GM21381 (cell line): ENCODE measurements around the gene ADAMTS4.
A peak's percentile ranks its signal among the peaks of the same experiment; 100 is the strongest.
"Not testable (repeated sequence)": the region's sequence is repeated elsewhere in the genome, so short reads cannot be mapped to it uniquely, and the experiment has no call there.

Experiments used
- ATAC-seq: cut with Tn5 transposase; IDR thresholded peaks from one replicate; pipeline ENCODE4 v1.9.1; 2021; ENCODE audit warnings: mild to moderate bottlenecking, moderate library complexity; ENCODE audit not compliant: unreplicated experiment

Gene ADAMTS4, protein sequence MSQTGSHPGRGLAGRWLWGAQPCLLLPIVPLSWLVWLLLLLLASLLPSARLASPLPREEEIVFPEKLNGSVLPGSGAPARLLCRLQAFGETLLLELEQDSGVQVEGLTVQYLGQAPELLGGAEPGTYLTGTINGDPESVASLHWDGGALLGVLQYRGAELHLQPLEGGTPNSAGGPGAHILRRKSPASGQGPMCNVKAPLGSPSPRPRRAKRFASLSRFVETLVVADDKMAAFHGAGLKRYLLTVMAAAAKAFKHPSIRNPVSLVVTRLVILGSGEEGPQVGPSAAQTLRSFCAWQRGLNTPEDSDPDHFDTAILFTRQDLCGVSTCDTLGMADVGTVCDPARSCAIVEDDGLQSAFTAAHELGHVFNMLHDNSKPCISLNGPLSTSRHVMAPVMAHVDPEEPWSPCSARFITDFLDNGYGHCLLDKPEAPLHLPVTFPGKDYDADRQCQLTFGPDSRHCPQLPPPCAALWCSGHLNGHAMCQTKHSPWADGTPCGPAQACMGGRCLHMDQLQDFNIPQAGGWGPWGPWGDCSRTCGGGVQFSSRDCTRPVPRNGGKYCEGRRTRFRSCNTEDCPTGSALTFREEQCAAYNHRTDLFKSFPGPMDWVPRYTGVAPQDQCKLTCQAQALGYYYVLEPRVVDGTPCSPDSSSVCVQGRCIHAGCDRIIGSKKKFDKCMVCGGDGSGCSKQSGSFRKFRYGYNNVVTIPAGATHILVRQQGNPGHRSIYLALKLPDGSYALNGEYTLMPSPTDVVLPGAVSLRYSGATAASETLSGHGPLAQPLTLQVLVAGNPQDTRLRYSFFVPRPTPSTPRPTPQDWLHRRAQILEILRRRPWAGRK

DNA sequence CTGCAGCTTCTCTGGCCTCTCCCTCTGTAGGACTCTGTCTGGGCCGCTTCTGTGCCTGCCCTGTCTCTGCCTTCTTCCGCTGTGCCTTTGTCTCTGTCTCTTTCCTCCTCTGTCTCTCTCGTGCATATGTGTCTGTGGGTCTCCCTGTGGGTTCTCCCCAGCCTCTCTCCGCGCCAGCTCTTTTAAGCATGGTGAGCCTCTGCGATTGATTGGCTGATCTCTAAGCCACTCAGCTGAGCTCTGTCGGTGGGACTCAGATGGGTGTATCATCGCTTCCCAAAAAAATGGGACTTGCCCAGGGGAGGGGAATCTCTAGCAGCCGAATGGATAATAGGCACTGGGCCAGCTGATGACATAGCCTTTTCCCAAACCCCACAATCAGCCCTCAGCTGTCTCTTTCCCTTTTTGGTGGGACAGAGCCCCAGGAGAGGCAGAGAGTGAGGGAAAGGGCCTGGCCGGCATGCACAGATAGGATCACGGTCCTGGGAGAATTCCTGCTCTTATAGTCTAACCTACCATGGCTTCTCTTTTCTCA lies at the start of gene ADAMTS4:
TSS of gene ADAMTS4 (minus strand) at position 158 of the 535 bp plus-strand sequence. CDS start 427 bp downstream, outside the sequence.
- no peak for ATAC-seq

DNA sequence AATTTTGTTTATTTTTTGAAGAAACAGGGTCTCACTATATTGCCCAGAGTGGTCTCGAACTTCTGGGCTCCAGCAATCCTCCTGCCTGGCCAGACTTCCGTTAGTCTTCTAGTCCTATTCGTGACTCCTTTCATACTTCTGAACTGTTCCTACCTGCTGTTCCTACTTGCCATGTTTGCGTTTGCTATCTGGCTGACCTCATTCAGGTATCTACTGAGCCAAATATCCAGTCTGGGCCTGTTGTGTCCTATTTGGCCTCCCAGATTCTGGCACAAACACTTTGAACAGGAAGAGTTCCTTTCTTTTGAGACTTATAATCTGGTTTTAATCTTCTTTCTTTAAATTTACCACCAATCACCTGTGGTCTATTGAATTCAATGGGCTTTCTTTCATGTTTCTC lies 46.0 kb upstream of the ADAMTS4 start:
- no peak for ATAC-seq

DNA sequence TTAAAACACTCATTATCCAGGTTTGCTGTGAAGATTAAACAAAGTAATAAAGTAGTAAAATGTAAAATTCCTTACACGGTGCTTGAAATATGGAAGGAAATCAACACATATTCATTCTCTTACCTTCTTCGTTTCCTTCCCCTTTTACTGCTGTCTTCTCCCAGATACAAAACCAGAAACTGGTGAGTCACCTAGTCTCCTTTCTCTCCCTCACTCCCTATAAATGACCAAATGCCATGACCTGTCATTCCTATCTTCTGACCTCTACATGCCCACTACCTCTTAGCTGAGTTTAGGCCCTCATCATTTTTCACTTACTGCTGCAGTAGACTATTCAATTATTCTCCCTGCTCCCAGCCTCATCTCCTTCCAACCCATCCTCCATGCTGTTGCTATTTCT lies 43.5 kb upstream of the ADAMTS4 start:
- ATAC-seq, result no peak

DNA sequence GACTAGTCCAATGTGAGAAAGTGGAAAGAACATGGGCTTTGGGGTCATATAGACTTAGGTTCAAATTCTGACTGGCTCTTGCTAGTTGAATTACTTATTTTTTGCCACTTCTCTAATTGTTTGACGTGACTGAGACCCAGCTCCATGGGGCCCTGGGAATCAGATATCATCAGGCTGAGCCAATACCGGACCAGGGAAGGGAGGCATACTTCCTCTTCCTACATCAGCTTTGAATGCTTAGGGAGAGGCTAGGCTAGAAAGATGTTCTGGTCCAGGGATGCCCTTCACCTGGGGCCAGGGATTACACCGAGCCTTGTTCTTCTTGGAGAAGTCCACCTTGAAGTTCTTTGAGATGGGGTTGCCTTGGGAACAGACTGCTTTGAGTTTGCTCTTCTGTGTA lies 42.8 kb upstream of the ADAMTS4 start:
- ATAC-seq, result no peak

DNA sequence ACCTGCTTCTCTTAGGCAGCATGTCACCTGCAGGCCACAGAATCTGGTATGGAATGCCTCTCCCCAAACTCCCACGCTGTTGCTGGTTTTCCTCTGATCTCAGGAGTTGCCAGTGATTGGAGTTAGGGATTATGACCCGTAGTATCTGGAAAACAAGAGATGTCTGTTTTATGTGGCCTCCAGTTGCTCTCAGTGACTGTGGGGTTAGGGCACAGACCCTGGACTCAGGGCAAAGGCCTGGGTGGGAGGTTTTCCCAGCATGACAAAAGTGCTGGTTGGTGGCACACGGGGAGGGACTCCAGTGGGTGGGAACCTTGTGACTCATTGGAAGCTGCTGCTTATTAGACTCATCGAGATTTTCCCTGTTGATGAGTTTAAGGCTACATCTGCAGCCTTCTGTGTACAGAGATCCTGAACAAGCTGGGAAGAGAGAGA lies 39.2 kb upstream of the ADAMTS4 start, which contains the start of gene NR1I3:
TSS of gene NR1I3 (minus strand) at position 165 of the 435 bp plus-strand sequence. CDS start 1,638 bp downstream, outside the sequence.
- ATAC-seq, result no peak

DNA sequence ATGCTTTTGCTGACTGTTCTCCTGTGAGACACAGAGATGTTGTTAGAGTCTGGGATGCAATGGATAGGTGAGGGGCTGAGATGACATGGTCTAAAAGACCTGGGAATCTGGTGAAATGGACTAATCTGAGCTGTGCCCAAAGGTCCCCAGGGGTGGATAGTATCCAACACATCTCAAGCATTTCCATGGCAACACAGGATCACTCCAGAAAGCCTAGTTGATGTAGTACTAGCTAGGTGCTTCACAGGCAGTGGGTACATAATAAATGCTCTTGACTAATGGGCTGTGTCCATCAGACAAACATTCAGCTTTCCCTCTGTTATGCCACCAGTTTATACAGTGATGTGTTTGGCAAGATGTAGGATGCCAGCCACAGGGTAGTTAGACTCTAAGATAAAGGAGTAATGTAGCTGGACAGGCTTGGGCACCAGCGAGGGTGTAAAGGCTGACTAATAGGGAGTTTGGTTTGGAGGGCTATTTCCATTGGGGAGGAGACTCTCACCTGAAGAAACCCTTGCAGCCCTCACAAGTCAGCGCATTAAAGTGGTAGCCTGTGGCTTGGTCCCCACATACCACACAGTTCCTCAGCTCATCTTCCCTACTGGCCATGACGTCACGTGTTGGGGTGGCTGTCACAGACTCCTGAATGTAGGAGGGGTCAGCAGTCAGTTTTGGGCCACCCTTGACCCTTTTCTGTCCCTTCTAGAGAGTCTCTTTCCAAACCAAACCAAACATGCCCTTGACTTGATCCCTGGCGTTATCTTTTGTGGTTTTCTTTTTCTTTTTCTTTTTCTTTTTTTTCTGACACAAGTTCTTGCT lies 37.3 kb upstream of the ADAMTS4 start:
- no peak for ATAC-seq

DNA sequence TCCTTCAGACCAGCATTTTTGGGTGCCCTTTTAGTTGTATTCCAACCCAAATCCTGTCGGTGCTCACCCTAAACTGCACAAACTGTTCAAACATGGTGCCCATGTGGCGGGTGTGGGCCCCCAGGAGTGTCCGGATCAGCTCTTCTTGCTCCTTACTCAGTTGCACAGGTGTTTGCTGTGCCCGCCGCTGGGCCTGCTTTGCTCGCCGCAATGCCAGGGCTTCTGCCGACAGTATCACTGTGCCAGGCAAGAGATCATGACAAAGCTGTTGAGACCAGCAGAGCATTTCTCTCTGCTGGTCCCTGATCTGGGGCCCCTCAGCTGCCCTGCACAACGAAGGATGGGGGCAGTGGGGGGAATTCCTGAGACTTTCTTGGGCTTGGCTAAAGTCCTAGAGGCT lies 34.2 kb upstream of the ADAMTS4 start:
- no peak for ATAC-seq

DNA sequence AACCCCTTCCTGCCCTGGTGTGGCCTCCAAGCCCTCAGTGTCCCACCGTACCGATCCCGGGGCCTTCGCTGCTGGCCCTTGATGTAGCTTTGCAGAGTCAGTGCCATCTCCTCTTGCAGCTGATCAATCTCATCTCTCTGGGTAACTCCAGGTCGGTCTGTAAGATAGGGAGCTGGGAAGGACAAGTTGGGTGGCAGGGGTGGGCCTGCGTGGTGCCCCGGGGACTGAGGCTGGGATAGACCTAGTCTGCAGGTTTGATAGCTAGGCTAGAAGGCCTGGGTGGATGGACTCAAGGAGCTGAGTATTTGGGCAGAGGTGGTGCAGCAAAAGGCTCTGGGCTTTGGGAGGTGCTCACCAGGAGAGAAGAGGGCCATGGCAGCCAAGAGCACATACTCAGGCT lies 31.9 kb upstream of the ADAMTS4 start:
- no peak for ATAC-seq

DNA sequence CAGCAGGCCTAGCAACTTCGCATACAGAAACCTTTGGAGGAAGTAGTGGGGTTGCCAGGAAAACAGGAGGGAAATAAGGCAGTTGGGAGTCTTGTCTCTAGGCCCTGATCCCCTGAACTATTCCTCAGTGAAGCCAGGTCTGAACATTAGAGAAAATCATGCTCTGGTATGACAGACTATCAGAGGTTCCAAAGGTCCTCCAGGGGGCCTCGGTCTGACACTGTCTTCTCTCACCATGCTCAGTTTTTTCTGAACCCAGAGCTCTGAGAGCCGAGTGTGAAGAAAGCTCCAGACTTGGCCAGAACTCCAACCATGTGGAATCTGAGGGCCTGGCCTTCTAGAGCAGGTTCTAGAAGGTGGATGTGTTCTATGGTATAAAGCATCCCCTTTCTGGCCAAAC lies 31.0 kb upstream of the ADAMTS4 start:
- no peak for ATAC-seq

DNA sequence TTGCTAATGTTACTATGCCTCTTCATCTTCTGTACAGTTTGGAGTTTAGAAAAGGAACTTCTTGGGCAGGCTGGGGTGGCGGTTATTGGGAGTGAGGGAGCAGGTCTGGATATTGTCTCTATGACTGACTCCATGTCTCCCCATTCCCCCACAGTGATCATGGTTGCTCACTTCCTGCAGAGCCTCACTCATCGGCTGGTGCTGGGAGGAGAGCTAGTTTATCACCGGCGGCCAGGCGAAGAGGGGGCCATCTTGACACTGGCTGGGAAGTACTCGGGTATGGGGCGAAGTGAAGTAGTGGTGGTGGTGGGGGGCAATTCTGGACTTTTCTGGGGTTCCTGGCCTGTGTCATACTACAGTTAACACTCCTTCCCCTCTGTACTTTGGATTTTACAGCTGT lies 29.2 kb upstream of the ADAMTS4 start:
- ATAC-seq, result no peak

DNA sequence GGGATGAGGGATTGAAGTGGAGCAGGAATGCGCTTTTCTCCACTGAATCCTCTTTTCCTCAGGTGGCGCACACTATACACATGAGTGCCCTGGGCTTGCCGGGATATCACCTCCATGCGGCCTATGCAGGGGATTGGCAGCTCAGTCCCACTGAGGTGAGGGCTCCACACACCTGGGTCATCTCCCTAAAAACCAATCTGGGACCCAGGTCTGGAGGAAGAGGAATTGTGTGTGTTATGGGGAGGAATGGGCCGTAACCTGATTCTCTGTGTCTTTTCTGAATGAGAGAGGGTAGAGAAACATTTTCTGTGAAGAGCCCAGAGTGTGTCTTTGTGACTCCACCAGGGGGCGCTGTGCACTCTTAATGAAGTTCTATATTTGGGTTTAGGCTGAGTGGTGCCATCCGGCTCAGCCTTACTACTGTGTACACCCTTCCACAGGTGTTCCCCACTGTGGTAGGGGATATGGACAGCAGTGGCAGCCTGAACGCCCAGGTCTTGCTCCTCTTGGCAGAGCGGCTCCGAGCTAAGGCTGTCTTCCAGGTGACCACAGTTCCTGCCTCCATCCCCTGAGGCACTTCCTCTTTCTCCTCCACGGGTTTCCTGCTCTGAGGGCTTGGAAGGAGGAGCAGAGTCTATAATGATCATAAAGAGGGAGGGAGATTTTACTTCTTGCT lies 28.5 kb upstream of the ADAMTS4 start:
- no peak for ATAC-seq

DNA sequence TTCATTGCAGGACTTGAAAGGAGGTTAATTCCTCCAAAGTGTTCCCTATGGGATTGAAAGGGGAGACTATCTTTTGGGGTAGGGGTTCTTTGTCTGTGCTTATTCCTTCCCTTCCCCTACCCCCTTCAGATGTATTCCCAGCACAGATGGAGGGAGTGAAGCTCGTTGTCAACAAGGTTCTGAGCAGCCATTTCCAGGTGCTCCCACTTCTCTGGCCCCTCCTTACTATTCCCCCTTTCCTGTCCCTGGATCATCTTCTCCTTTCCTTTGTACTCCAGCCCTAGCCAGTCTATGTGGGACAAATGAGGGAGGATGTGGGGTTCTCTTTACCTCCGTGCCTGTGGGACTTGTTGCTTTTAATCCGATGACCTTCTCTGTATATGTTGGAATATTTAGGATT lies 27.9 kb upstream of the ADAMTS4 start:
- no peak for ATAC-seq

DNA sequence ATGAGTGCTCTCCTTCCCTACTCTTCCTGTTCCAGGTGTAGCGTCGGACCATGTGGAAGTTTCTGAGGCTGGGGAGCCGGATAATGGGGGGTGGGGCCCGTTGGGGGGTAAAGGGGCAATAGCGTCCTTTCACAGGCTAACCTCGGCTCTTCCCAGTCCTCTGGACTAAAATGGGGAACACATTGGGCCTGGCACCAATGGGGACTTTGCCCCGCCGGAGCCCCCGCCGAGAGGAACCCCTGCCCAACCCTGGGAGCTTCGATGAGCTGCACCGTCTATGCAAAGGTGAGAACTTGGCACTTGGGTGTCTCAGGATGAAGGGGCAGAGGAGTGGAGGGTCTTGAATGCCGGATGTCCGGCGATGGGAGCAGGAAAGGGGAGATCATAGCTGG lies 27.5 kb upstream of the ADAMTS4 start:
- ATAC-seq, result no peak

DNA sequence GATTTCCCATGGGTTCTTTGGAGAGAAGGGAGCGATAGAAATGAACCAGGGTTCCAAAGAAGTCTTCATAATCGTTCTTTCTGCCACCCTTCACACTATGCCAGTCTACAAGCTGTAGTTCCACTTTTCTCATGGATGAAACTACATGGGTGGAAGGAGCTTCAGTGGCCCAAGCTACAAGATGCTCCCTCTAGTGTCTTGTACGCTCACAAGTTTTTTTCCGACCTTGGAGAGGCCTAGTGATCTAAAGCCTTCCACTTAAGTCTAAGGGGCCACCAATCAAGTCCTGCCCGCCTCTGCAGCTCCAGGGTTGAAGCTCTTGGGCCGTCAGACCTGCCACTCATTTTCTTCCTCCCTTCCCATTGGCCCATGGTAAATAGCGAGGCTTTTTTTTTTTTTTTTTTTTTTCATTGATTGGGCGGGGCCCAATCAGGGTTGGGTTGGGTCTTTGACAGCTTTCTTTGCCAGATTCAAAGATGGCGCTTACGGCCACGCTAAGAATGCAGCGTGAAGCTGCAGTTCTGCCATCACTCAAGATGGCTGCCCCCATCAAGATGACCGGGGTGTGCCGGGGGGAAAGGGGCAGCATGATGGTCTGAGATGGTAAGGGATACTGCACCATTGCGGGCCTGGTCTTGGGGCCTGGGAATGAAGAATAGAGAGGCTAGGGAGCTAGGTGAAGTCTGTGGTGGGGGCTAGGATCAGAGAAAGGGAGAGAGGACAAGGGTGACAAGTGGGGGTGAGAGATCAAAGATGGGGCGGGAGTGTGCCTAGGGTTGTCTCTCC lies 26.9 kb upstream of the ADAMTS4 start, which contains the start of gene TOMM40L:
TSS of gene TOMM40L (plus strand) at position 527 of the 786 bp plus-strand sequence. CDS start 430 bp downstream, outside the sequence.
- ATAC-seq, result peak; percentile 93

DNA sequence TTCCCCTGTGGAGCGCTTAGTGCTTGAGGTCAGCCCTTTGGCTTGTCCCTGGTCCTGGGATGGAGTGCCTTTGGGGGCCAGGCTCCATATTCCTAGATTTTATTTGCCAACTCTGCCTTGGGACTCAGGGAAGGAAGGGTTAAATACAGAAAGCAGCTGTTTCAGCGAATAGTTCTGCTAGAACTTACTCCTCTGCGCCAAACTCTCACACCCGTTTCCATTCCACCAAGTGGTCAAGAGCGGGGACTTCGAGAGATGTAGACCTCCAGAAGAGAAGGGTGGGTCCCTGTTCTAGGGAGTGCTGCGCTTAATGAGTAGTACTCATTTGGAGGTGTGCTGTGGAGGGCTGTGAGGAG lies 26.3 kb upstream of the ADAMTS4 start:
- no peak for ATAC-seq

DNA sequence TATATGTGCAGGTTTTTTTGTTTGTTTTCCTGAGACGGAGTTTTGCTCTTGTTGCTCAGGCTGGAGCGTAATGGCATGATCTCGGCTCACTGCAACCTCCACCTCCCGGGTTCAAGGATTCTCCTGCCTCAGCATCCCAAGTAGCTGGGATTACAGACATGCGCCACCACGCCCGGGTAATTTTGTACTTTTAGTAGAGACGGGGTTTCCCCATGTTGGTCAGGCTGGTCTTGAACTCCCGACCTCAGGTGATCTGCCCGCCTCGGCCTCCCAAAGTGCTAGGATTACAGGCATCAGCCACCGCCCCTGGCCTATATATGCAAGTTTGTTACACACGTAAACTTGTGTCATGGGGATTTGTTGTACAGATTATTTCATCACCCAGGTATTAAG lies 25.8 kb upstream of the ADAMTS4 start:
- ATAC-seq, result not testable (repeated sequence)

DNA sequence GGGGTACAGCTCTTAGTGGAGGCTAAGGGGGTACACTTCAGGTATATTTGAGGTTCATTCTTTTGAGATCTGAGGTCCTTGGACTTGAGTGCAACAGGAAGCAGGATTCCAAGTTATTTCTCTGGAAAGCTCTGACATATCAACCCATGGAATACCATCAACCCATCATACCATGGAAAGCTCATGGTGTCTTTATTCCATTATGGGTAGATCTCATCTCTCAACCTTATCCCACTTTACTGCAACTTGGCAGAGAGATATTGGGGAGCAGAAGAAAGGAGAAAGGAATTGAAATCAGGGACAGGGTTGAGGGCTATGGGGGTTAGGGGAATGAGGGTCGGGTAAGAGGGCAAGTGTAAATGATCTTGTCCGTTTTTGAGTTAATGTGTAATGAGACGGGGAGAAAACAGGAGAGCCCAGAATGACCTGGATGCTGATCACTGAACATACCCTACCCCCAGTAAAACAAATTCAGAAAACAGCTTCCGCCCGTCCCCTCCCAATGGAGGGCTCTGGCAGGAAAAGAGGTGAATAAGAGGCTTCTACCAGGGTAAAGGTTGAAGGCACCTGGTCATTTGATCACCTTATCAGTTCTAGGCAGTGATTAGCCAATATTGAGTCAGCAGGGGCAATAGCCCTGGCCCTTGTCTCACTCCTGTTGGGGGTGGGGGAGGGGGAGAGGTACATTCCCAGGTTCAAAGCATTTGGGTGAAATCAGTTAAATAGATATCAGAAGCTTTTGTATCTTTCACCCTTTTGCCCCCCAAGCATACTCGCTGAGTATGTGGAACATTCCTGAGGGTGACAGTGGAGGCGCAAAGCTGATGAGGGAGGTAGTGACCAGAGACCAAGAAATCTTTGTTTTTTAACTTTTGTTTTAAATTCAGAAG lies 25.2 kb upstream of the ADAMTS4 start:
- ATAC-seq, result no peak
